Fibroblast of upper back skin (primary cell): ENCODE measurements around the gene RFX3.

ENCODE experiments used
- DNase-seq: peaks from one replicate; pipeline ENCODE4 v3.0.0-alpha.2; 2013

The RFX3 gene

GRCh38 chr9:3189113-3189861, 336.5 kb downstream of the RFX3 start:
- no peak for DNase-seq

DNA sequence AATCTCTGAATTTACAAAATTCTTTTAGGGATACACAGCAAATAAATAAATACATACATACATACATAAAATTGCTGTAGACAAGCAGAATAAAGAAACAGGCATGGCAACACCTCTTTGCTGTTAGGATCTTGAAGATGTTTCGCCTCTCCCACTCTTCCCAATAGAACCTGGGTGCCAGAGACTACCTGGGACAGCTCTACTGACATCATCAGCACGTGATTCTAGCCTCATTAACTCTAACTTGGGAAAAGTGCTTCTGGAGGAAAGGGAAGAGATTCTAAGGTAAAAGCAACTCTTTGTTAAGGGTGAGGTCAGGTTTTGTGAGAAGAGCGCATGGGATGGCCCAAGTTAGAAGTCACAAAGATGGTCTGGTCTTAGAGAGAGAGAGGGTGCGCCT, 339.1 kb downstream of the RFX3 start:
- no peak for DNase-seq

DNA sequence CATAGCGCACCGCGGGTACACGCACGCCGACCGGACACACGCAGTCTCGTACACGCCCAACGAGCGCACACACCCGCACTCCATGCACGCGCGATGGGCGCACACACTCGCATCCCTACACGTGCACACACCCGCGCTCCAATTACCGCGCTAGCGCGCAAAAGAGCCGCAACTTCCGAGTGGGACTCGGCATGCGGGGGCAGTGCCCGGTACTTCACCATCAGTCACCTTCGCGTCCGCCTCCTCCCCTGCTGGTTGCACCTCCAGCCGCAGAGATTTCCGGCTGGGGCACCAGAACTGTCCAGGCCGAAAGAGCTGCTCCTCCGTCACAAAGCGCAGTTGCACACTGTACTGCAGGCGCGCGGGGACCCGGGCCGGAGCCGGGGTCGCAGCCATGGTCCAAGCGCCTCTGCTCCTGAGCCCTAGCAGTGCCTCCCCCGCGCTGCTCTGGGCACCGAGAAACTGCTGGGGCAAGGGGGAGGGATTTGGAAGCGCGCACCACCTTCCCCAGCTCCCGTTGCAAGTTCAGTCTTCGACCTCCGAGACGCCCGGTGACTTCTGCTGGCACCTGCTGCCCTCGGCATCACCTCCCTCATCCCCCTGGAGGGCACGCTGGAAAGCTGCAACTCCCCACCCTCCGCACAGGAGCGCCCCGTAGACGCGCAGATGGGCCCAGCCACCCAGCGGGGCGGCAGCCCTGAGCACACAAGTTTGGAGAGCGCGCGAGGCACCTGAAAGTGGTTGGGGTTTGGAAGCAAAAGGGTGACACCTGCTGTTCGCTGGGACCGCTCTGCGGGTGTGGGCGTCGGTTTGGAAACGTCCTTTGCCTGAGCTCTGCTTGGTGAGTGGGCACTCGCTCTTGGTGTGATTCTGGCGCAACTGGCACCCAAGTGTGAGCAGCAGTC, 344.5 kb downstream of the RFX3 start:
- peak; percentile 32 for DNase-seq

GRCh38 chr9:3180696-3181048, 345.1 kb downstream of the RFX3 start:
- peak; percentile 10 for DNase-seq

- DNase-seq, result peak; percentile 53
These were observed 346.1 kb downstream of the RFX3 start for GRCh38 chr9:3179711-3180110.

DNA sequence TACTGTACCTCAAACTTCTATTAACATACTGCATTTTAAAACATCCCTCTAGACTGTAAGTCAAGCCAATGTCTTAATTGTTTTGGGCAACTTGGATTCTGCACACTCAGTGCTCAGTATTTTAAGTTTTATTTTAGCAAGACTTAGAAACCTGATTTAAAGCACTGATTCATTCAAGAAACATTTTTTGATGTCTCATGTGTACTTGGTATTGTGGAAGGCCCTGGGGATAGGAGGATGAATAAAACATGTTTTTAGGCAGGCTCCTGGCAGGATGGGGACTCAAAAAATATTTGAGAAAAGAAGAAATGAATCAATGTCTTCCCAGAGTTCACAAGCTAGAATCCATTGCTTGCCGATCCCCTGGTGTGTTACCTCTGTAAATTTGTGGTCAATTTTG, 347.9 kb downstream of the RFX3 start:
- DNase-seq, result peak; percentile 83

- DNase-seq, result no peak
These were observed 348.5 kb downstream of the RFX3 start for GRCh38 chr9:3177146-3177761.

GRCh38 chr9:3173374-3173773, 352.4 kb downstream of the RFX3 start:
- no peak for DNase-seq

DNA sequence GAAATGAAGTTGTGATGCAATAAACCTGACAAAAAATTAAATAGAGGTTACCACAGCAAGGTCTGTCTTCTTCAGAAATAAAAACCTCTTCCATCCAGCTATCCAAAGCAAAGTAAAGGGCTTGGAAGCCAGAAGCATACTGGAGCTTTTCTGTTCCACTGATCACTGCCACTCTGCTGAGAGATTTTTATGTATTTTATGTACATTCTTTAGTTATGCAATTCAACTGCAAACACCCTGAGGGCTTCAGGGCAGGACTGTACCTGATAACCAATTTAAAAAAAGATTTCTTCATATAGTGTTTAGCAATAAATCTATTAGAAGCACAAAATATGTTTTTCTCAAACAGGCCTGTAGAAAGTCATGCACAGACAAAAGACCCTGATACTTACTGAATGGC, 355.0 kb downstream of the RFX3 start:
- no peak for DNase-seq
